Measurements from ENCODE around the gene PDS5A.
"Not testable (repeated sequence)": the region's sequence is repeated elsewhere in the genome, so short reads cannot be mapped to it uniquely, and the experiment has no call there.

The PDS5A gene

GRCh38 chr4:39977489-39978377, at the start of gene PDS5A:
TSS of gene PDS5A (minus strand) at chr4:39977911. CDS start at chr4:39976577, 1,334 bp downstream.
- DNase-seq = peak; percentile 78 to 91

GRCh38 chr4:40024049-40024448, 46.3 kb upstream of the PDS5A start:
- not testable (repeated sequence) for DNase-seq

GRCh38 chr4:40021116-40021515, 43.4 kb upstream of the PDS5A start:
- DNase-seq = not testable (repeated sequence)

GRCh38 chr4:40020221-40020620, 42.5 kb upstream of the PDS5A start:
- no peak for DNase-seq

GRCh38 chr4:40016007-40016406, 38.3 kb upstream of the PDS5A start:
- DNase-seq = no peak

- no peak for DNase-seq
Measured at GRCh38 chr4:40003986-40004385, 26.3 kb upstream of the PDS5A start.

GRCh38 chr4:40000711-40001110, 23.0 kb upstream of the PDS5A start:
- DNase-seq = no peak

GRCh38 chr4:39998659-39999345, 21.1 kb upstream of the PDS5A start:
- no peak for DNase-seq

- no peak for DNase-seq
Measured at GRCh38 chr4:39996811-39997210, 19.1 kb upstream of the PDS5A start.

GRCh38 chr4:39994406-39994805, 16.7 kb upstream of the PDS5A start:
- no peak for DNase-seq

GRCh38 chr4:39989381-39989780, 11.7 kb upstream of the PDS5A start:
- not testable (repeated sequence) for DNase-seq

- no peak for DNase-seq
Measured at GRCh38 chr4:39987485-39987884, 9.8 kb upstream of the PDS5A start.

GRCh38 chr4:39978904-39979303, 1.2 kb upstream of the PDS5A start:
- DNase-seq = no peak

- no peak for DNase-seq
Measured at GRCh38 chr4:39978378-39978775, 666 bp upstream of the PDS5A start.

GRCh38 chr4:39976945-39977488, 694 bp downstream of the PDS5A start:
- peak in 1 of 2 experiments; percentile 24 for DNase-seq

GRCh38 chr4:39976141-39976944, 1.4 kb downstream of the PDS5A start:
- DNase-seq = peak; percentile 36 to 74

- no peak for DNase-seq
Measured at GRCh38 chr4:39975488-39976089, 2.1 kb downstream of the PDS5A start.

- not testable (repeated sequence) for DNase-seq
Measured at GRCh38 chr4:39973052-39973451, 4.7 kb downstream of the PDS5A start.

- DNase-seq = no peak
Measured at GRCh38 chr4:39970671-39971640, 6.8 kb downstream of the PDS5A start.

GRCh38 chr4:39963656-39964055, 14.1 kb downstream of the PDS5A start:
- no peak for DNase-seq

- DNase-seq = no peak
Measured at GRCh38 chr4:39961311-39961877, 16.3 kb downstream of the PDS5A start.

Measured in NCI-H446 (cell line).